Ectodermal cell (in vitro differentiated cells): Measurements from ENCODE around the gene COA3.

ENCODE experiments used
- H3K27ac ChIP-seq: 2 replicates; pipeline ENCODE4 v1.7.0; 2013; ENCODE audit warnings: mild to moderate bottlenecking, low read depth, low read length; ENCODE audit not compliant: insufficient read depth, poor library complexity, severe bottlenecking
- H3K27me3 ChIP-seq: 2 replicates; pipeline ENCODE4 v1.7.0; 2013; ENCODE audit warnings: mild to moderate bottlenecking, low read length; ENCODE audit not compliant: insufficient read depth, control insufficient read depth, poor library complexity, severe bottlenecking
- H3K36me3 ChIP-seq: one replicate; pipeline ENCODE4 v1.7.0; 2013; ENCODE audit warnings: low read length; ENCODE audit not compliant: control insufficient read depth, insufficient read depth
- H3K4me1 ChIP-seq: one replicate; pipeline ENCODE4 v1.7.0; 2013; ENCODE audit warnings: low read length; ENCODE audit not compliant: control insufficient read depth, insufficient read depth
- H3K4me3 ChIP-seq: 2 replicates; pipeline ENCODE4 v1.7.0; 2013; ENCODE audit warnings: low read depth, low read length, control low read depth; ENCODE audit not compliant: insufficient read depth
- H3K9me3 ChIP-seq: 2 replicates; pipeline ENCODE4 v1.7.0; 2013; ENCODE audit warnings: mild to moderate bottlenecking, low read length, moderate library complexity; ENCODE audit not compliant: control insufficient read depth
- WGBS, 2 experiments: methylation state at CpG; one replicate each; pipeline ENCODE4 v1.1.7; 2013; ENCODE audit warnings: missing lambda C conversion rate in 2 of 2; 5-methylcytosine and 5-hydroxymethylcytosine counted together

COA3 gene

GRCh38 chr17:42796066-42796758 lies 2.3 kb downstream of the COA3 start:
- 95 to 96% methylated on average over 18 of the region's 18 CpGs for WGBS, 2 experiments
- Histone ChIP-seq H3K4me1 (peaks cover 6% of the 10 kb centered on the region), H3K27ac (no peak overlapping the region), H3K27me3 (peaks cover 13% of the 10 kb centered on the region), H3K36me3 (no peaks in the 10 kb centered on the region), H3K4me3 (no peak overlapping the region), H3K9me3 (no peaks in the 10 kb centered on the region)

- 93 to 96% methylated on average over 10 of the region's 10 CpGs for WGBS, 2 experiments
- Histone ChIP-seq H3K36me3 (no peaks in the 10 kb centered on the region), H3K9me3 (no peaks in the 10 kb centered on the region), H3K27ac (no peak overlapping the region), H3K4me3 (no peak overlapping the region), H3K27me3 (peaks cover 11% of the 10 kb centered on the region), H3K4me1 (peaks cover 6% of the 10 kb centered on the region)
Observed at GRCh38 chr17:42795465-42795864, 3.0 kb downstream of the COA3 start.

GRCh38 chr17:42795061-42795460 lies 3.4 kb downstream of the COA3 start:
- Histone ChIP-seq H3K27ac (no peak overlapping the region), H3K4me3 (no peak overlapping the region), H3K9me3 (no peaks in the 10 kb centered on the region), H3K27me3 (peaks cover 6% of the 10 kb centered on the region), H3K36me3 (no peaks in the 10 kb centered on the region), H3K4me1 (peaks cover 6% of the 10 kb centered on the region)
- 93 to 94% methylated on average over 3 of the region's 4 CpGs for WGBS, 2 experiments

- no peaks in the 10 kb centered on the region for H3K9me3 ChIP-seq
- WGBS, 2 experiments = 90 to 91% methylated on average over 5 of the region's 5 CpGs
- peaks cover 4% of the 10 kb centered on the region for H3K27me3 ChIP-seq
- no peak overlapping the region for H3K27ac ChIP-seq
- H3K36me3 ChIP-seq = no peaks in the 10 kb centered on the region
- H3K4me1 ChIP-seq = peaks cover 1% of the 10 kb centered on the region
- H3K4me3 ChIP-seq = no peak overlapping the region
Observed at GRCh38 chr17:42792545-42792944, 6.0 kb downstream of the COA3 start.

- no peak overlapping the region for H3K27ac ChIP-seq
- H3K4me1 ChIP-seq = no peaks in the 10 kb centered on the region
- 86 to 93% methylated on average over 2 of the region's 2 CpGs for WGBS, 2 experiments
- H3K9me3 ChIP-seq = no peaks in the 10 kb centered on the region
- no peak overlapping the region for H3K4me3 ChIP-seq
- H3K36me3 ChIP-seq = no peaks in the 10 kb centered on the region
- peaks cover 5% of the 10 kb centered on the region for H3K27me3 ChIP-seq
Observed at GRCh38 chr17:42791948-42792347, 6.6 kb downstream of the COA3 start.

- Histone ChIP-seq H3K36me3 (no peaks in the 10 kb centered on the region), H3K4me1 (no peaks in the 10 kb centered on the region), H3K27ac (no peak overlapping the region), H3K27me3 (peaks cover 33% of the 10 kb centered on the region), H3K9me3 (no peaks in the 10 kb centered on the region), H3K4me3 (no peak overlapping the region)
- 92 to 95% methylated on average over 11 of the region's 11 CpGs for WGBS, 2 experiments
Observed at GRCh38 chr17:42787266-42787665, 11.2 kb downstream of the COA3 start.

- H3K4me1 ChIP-seq = no peaks in the 10 kb centered on the region
- no peaks in the 10 kb centered on the region for H3K36me3 ChIP-seq
- no peak overlapping the region for H3K4me3 ChIP-seq
- H3K27ac ChIP-seq = no peak overlapping the region
- peaks cover 56% of the 10 kb centered on the region for H3K27me3 ChIP-seq
- 93% methylated on average over 52 of the region's 52 CpGs for WGBS, 2 experiments
- no peaks in the 10 kb centered on the region for H3K9me3 ChIP-seq
Observed at GRCh38 chr17:42784811-42785592, 13.5 kb downstream of the COA3 start.

GRCh38 chr17:42784409-42784808 lies 14.1 kb downstream of the COA3 start:
- WGBS, 2 experiments = 92 to 95% methylated on average over 25 of the region's 25 CpGs
- Histone ChIP-seq H3K27ac (no peak overlapping the region), H3K27me3 (peaks cover 56% of the 10 kb centered on the region), H3K4me1 (no peaks in the 10 kb centered on the region), H3K4me3 (no peak overlapping the region), H3K9me3 (no peaks in the 10 kb centered on the region), H3K36me3 (no peaks in the 10 kb centered on the region)

GRCh38 chr17:42783791-42784138 lies 14.7 kb downstream of the COA3 start:
- H3K36me3 ChIP-seq = no peaks in the 10 kb centered on the region
- no peak overlapping the region for H3K4me3 ChIP-seq
- H3K27me3 ChIP-seq = peaks cover 56% of the 10 kb centered on the region
- H3K9me3 ChIP-seq = no peaks in the 10 kb centered on the region
- H3K27ac ChIP-seq = no peak overlapping the region
- H3K4me1 ChIP-seq = no peaks in the 10 kb centered on the region
- 78% methylated on average over 22 of the region's 22 CpGs for WGBS, 2 experiments

- H3K36me3 ChIP-seq = no peaks in the 10 kb centered on the region
- H3K4me3 ChIP-seq = no peak overlapping the region
- no peaks in the 10 kb centered on the region for H3K9me3 ChIP-seq
- 57 to 60% methylated on average over 9 of the region's 9 CpGs for WGBS, 2 experiments
- H3K27me3 ChIP-seq = peaks cover 56% of the 10 kb centered on the region
- no peak overlapping the region for H3K27ac ChIP-seq
- no peaks in the 10 kb centered on the region for H3K4me1 ChIP-seq
Observed at GRCh38 chr17:42783062-42783790, 15.3 kb downstream of the COA3 start.
